NCI-H2081 (cell line): ENCODE measurements around the gene PDE6H.

ENCODE experiments used
- DNase-seq, 2 experiments: peaks; one replicate each; lab custom pipeline; 2025; lab: John Stamatoyannopoulos, UW

The PDE6H gene

DNA sequence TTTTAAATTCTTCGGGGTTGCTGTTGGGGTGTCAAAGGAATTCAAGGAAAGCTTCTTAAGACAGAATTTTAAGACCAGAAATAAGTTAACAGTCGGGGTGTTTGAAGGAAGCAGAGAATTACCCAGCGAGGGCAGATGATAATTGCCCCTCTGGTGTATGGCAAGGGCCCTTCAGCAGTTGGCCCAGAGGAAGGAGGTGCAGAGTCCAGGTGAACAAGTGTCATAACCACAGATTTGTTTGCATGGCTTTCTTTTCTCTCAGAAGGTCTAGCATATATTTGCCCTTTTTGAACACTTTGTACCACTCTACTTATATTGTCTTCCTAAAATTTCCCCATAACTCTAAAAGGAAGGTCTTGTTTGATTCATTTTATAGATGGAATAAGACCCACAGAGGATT lies 1.8 kb downstream of the PDE6H start:
- no peak for DNase-seq

DNA sequence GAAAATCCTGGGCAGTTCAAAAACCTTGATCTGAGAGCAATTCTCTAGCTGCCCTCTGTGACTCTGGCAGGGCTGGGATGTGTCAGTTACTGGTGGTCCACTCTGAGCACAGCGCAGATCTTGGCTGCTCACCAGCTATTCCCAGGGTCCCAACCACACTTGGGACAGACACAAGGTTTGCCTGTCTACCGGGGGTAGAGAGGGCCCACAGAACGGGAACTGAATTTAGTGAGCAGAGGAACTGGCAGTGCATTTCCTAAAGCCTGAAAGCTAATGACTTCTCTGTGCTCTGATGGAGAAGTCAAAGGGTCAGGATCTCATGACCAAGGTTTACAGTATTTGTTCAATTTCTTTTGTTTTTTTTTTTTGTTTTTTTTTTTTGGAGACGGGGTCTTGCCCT lies 2.6 kb downstream of the PDE6H start:
- no peak for DNase-seq

DNA sequence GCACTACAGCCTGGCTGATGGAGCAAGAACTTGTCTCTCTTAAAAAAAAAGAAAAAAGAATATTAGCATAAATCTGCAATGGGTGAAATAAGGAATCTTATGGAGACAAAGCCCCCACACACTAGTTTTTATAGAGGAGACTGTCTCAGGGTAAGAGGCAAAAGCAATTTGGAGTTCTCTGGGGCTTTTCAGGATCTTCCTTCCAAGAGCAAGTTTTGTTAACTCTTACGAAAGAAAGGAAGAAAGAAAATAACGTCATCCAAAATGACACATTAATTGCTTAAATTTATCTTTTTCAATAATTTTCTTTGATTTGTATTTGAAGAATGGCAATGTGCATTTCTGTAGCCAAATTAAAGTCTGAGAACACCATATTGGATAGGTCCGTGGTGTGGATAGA lies 3.8 kb downstream of the PDE6H start:
- no peak for DNase-seq

DNA sequence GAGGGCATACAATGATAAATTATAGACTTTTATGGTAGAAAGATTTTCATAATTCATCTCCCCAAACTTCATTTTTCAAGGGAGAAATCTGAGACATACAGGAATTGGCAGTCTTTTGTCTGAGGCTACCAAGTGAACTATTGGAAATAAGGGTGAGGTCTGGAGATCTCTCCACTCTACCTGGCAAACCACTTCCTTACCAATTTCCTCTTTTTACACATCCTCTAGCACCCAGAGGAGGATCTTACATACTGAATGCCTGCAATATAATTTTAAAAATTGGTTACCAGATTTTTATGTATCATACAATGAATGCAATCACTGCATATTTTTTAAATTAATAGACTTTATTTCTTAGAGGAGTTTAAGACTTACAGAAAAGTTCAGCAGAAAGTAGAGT lies 6.6 kb downstream of the PDE6H start:
- DNase-seq = no peak

DNA sequence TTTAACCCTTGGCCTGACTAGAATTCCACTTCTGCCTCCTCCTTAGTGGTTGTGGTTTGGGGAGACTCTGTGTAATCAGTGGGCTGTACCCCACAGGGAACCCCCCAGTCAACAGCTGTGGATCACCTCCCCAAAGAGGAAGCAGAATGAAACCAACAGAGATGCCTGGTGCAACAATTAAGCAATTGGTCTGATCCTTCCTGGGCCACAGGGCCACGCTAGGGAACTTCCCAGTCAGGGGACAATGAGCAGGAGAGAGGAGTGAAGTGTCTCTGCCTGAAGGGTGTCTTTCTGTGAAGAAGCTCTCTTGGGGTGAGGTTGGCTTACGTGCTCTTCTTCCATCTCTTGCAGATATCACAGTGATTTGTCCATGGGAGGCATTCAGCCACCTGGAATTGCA lies 8.2 kb downstream of the PDE6H start:
- DNase-seq = no peak

DNA sequence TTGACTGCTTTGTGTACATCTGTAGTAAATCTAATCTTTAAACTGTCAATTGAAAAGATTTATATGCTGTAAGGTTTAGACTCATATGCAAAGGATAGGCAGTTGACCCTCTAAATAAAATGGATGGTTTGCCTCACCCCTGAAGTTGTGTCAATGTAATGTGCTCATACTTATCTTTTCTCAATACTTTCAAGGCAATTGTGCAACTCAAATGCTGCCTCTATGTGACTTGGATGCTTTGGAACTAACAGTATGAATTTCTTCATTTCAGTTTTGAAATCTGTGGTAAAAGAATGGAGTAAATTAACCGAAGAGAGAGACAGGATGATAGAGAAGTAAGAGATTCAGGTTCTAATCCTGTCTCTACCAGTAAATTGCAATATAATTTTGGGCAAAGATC lies 9.7 kb downstream of the PDE6H start:
- DNase-seq = no peak

DNA sequence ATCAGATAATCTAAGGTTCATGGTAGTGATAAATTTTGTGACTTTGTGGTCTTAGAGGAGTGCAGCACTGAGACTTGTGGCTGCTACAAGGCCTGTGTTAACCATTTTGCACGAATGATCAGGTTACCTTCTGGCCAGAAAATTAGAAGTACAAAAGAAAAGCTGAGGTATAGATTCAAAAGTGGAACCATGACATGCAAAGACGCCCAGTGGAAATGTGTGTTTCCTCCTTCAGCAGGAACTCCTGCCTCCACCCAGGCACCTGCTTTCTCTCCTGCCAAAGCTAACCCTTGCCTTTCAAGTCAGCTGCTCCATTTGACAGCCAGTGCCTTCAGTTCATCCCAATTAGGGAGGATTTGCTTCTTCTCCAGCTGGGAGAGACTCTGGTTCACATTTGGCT lies 10.1 kb downstream of the PDE6H start:
- DNase-seq = no peak

DNA sequence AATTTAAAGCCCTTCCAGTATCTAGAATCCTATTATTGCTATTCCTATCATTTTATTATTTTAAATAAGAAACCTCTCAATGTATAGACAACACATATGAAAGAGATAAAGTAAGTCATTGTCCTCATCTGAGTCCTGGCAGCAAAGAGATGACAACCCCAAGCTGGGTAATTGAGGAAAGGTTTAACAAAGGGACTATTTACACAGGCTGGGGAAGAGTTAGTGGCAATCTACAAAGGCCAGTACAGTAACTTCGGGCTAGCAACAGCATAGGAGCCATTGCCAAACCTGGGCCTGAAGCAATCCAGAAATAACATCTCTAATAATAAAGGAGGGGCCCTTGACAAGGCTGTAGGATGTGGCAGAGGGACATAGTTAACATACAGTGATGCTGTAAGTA lies 11.2 kb downstream of the PDE6H start:
- DNase-seq = no peak

DNA sequence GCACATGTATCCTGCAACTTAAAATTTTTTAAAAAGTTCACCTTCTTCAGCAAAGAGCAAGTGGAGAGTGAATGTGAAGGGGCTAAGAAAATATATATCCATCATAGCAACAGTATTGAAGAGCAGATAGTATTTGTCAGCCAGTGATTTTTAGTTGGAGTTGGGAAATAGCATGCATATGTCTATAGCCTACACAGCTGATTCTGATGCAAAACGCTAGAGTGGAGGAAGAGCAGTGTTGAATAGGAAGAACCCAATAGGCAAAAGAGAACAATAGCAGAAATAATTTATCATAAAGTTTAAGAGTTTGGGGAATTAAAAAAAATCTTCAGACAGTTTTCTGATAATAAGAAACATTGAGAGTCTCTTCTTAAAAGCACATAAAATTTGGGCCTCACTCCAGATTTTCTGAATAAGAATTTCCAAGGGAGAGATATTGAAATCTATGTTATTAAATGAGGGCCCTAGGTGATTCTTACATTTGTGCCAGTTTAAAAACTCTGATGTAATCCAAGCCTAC lies 12.0 kb downstream of the PDE6H start:
- no peak for DNase-seq

DNA sequence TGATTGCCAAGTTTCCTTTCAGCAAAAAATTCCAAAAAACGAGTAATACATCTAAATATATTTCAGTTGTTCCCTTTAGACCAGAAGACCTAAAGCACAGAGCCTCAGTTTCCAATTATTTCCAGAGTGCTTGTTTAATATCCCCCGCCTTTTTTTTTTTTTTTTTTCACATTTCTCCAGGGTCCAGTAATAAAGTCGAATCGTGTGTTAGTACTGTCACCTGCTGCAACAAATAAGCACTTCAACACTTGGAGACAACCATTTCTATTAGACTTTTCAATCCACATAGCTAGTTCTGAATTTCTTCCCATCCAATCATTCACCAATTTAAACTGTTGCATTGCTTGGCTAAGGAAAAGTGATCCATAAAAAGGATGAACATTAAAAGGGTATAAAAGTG lies 13.6 kb downstream of the PDE6H start:
- DNase-seq = no peak

DNA sequence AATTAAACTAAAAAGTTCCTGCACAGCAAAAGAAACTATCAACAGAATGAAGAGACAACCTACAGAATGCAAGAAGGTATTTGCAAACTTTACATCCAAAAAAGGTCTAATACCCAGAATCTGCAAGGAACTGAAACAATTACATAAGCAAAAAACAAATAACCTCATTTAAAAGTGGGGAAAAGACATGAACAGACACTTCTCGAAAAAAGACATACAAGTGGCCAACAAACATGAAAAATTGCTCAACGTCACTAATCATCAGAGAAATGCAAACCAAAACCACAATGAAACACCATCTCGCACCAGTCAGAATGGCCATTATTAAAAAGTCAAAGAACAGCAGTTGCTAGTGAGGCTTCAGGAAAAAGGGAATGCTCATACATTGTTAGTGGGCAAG lies 15.2 kb downstream of the PDE6H start:
- DNase-seq = no peak

DNA sequence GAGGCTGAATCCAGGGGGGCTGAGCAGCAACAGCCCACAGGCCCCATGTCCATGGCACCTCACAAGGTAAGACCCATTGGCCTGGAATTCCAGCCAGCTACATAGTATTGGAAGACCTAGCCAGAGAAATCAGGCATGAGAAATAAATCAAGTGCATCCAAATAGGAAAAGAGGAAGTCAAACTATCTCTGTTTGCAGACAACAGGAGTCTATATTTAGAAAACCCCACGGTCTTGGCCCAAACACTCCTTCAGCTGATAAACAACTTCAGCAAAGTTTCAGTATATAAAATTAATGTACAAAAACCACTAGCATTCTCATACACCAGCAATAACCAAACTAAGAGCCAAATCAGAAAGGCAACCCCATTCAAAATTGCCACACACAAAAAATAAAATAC lies 16.9 kb downstream of the PDE6H start:
- no peak for DNase-seq

DNA sequence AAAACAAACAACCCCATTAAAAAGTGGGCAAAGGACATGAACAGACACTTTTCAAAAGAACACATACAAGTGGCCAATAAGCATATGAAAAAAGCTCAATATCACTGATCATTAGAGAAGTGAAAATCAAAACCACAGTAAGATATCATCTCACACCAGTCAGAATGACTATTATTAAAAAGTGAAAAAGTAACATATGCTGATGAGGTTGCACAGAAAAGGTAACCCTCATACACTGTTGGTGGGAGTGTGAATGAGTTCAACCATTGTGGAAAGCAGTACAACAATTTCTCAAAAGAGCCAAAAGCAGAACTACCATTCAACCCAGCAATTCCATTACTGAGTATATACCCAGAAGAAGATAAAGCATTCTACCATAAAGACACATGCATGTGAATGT lies 18.2 kb downstream of the PDE6H start:
- DNase-seq = no peak

DNA sequence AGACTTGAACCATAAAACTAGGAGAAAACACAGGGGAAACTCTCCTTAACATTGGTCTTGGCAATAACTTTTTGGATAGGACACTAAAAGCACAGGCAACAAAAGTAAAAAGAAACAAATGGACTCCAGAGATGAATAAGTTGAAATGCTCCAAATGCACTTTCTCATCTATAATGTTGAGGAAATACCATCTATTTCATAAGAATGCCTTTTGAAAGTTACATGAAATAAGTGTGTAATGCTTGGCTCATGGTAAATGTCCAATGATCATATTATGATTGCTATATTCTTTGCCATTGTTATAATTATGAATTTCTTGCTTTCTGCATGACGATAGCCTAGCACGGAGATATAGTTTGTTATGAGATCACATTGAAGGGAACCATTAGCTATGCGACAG lies 19.8 kb downstream of the PDE6H start:
- DNase-seq = no peak

DNA sequence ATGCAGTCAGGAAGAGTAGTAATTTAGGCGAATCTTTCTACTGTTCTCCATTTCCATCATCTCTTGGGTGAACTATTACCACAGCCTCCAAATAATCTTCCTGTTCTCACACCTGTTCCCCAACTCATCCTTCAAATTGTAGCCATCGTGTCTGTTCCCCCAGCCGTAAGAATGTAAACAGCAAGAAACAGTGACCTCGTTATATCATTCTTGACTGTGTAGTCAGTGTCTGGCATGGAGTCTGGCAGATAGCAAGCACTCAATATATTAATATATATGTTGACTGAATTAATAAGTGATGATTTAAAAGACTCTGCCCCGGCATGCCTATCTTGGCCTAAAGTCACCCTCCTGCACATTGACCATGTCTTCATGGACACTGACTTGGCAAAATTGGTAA lies 20.3 kb downstream of the PDE6H start:
- no peak for DNase-seq

DNA sequence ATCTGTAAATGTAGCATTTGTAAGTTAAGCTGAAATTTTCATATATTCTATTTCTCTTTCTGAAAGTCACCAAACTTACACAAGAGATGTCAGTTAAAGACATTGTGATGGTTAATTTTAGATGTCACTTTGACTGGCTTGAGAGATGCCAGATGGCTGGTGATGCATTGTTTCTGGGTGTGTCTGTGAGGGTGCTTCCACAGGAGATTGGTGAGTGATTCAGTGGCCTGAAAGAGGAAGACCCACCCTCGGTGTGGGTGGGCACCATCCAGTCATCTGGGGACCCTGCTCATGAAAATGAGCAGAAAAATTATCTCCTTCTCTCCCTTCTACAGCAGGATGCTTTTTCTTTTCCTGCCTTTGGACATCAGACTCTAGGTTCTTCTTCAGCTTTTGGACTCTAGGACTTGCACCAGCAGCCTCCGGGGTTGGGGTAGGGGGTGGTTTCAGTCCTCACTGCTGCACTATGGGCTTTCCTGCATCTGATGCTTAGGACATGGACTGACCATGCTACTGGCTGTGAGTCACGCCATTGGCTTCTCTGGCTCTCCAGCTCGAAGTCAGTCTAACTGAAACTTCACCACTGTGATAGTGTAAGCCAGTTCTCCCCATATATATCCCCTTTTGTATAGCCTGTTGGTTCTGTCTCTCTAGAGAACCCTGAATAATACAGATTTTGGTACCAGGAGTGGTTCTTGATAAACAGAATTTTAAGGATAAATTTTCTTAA lies 20.9 kb downstream of the PDE6H start:
- DNase-seq = no peak

DNA sequence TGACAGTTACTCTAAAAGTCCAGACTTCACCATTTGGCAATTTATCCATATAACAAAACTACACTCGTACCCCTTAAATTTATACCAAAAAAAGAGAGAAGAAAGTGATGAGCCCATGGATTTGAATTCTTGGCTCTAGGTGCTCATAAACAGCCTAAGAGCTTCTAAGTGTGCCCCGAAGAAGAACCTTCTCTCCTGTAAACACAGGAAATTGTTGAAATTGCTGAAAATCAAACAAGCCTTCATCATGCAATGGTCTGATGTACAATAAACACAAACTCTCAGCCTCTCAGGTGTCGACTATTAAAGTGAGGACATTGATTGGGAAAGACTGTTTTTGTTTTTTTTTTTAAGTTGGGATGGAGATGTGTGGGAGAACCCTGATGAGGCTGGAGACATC lies 21.8 kb downstream of the PDE6H start:
- DNase-seq = no peak

DNA sequence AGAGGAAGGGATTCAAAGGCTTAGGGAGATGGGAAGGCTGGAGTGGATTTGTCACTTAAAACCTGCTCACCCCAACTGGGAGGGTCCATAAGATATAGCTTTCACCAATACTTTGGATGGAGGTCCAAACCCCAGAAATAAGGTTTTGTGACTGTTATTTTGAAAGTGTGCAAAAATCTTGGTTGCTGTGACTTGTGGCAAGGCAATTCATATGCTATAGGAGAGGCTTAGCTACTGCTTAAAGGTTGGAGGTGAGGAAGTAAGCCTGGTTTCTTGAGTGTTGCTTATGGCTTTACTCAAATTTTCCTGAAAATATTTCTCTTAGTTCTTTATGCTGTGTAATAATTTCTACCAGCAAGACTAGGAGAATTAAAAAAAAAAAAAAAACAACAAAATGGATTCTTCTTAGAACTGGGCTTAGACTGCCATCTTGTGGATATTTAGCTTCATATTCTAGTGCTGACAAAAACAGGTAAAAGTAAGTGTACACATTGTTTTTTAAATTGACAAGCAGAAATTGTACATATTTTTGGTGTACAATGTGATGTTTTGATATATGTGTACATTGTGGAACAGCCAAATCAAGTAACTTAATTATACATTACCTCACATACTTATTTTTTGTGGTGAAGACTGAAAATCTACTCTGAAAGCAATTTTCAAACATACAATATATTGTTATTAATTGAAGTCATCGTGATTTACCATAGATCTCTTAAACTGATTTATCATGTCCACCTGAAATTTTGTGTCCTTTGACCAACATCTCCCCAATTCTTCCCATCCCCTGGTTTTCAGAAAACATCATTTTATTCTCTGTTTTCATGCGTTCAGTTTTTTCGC lies 23.0 kb downstream of the PDE6H start:
- DNase-seq = peak; percentile 36 to 57

DNA sequence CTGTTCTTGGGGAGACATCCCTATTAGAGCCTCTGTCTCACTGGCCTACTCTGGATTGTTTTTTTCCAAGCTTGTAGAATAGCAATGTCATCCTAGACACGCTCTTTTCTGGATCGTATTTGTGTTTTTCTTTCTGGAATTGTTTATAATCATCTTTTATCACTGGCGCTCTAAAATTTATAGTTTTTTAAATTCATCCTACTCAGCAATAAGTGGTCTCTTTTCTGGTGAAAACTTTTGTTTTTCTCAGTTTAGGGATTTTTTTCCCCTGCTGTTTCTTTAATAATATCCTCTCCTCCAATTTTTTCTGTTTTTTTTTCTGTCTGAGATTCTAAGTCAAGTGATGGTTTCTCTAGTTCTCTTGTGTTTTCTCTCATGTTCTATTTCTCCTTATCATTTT lies 25.2 kb downstream of the PDE6H start:
- no peak for DNase-seq

DNA sequence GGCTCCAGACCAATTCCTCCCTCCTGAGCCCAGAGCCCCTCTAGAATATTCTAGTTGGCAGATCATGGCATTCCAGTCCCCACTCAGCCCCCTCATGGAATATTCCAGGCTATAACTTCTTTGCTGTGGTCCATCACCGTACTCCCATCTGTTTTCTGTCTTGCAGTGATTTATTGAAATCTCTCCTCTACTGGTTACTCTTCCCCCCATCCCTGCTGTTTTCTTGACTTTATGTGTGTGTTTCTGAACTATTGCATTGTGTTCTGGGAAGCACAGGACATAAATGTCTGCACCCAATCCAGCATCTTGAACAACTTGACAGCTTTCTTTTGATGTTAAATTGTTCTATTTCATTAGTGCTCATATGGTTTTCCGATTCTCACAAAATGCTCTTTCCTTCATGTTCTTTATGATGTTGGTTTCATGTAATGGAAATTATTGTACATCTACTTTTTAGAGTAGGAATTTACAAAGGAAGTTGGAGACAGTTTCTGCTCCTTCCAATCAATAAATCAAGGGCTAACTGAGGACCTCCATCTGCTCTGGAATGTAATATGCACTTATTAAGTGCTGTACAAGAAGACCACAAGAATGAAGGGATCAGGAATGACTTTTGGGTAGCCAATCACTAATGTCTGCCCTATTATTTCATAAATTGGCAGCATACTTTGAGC lies 26.3 kb downstream of the PDE6H start:
- DNase-seq = no peak

DNA sequence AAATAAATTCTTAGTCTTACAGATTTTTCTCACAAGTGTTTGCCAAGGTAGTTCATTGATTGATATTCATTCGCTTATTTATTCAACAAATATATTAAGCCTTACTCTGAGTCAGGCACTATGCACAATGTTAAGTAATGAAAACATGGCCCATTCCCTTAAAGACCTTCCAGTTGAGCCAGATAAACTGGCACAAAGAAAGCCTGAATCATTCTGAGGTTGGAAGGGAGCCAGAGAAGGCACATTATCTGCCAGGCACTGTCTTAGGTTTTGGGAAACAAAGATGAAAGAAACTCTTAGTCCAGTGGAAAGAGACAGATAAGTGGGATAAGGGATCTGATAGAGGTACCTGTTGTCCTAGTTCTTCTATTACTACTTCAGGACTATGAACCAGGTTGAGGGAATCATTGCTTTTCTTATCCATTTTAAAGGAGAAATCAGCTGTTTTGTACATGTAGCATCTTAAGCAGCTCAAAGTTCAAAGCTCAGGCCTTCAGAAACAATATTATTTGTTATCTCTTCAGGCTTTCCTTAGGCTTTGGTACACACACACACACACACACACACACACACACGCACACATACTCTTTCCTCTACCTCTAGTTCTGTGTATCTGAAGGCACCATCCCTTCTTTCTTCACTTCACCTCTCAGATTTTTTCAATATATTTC lies 27.0 kb downstream of the PDE6H start:
- no peak for DNase-seq

DNA sequence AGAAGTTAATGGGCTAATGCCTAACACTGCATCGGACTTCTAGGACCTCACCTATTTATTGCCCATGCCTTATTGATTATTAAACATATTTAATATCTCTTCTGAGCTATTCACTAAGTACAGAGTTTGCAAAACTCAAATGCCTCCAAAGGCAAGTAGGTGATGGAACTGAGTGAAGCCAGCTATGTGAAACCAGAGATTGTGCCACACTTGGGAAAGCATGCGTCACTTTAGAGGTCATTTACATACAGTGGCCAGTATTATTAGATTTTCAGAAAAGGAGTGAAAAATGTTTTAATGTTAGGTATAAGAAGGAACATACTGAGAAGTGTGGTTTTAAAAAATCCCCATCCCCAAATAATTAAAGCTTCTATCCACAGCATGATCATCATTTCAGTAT lies 27.7 kb downstream of the PDE6H start:
- no peak for DNase-seq
